Neuron (in vitro differentiated cells): Measurements from ENCODE around the gene ARID3B.

Experiments used
- H2AFZ ChIP-seq: one replicate; pipeline ENCODE4 v1.6.1; 2013; ENCODE audit warnings: low read depth, mild to moderate bottlenecking, inconsistent platforms, low read length, moderate library complexity
- H3K27me3 ChIP-seq: one replicate; pipeline ENCODE4 v1.6.1; 2013; ENCODE audit warnings: low read length; ENCODE audit not compliant: insufficient read depth
- H3K36me3 ChIP-seq: one replicate; pipeline ENCODE4 v1.6.1; 2013; ENCODE audit warnings: low read length; ENCODE audit not compliant: insufficient read depth
- H3K4me1 ChIP-seq: one replicate; pipeline ENCODE4 v1.6.1; 2013; ENCODE audit warnings: low read length; ENCODE audit not compliant: insufficient read depth
- H3K4me3 ChIP-seq: 2 replicates; pipeline ENCODE4 v1.5.1; 2013; ENCODE audit warnings: mild to moderate bottlenecking, low read length, moderate library complexity
- H3K9me3 ChIP-seq: one replicate; pipeline ENCODE4 v1.6.1; 2013; ENCODE audit warnings: low read length

ARID3B gene

GRCh38 chr15:74558706-74559105 lies 17.7 kb downstream of the ARID3B start:
- peaks cover 25% of the 10 kb centered on the region for H3K36me3 ChIP-seq
- H2AFZ ChIP-seq: no peak overlapping the region
- H3K27me3 ChIP-seq: no peaks in the 10 kb centered on the region
- no peak overlapping the region for H3K4me3 ChIP-seq
- H3K9me3 ChIP-seq: no peaks in the 10 kb centered on the region
- H3K4me1 ChIP-seq: no peaks in the 10 kb centered on the region

- H2AFZ ChIP-seq: no peak overlapping the region
- peaks cover 35% of the 10 kb centered on the region for H3K36me3 ChIP-seq
- H3K9me3 ChIP-seq: no peaks in the 10 kb centered on the region
- H3K4me3 ChIP-seq: no peak overlapping the region
- H3K4me1 ChIP-seq: no peaks in the 10 kb centered on the region
- H3K27me3 ChIP-seq: no peaks in the 10 kb centered on the region
Observed at GRCh38 chr15:74563442-74563841, 22.4 kb downstream of the ARID3B start.

GRCh38 chr15:74564182-74564581 lies 23.2 kb downstream of the ARID3B start:
- peaks cover 28% of the 10 kb centered on the region for H3K36me3 ChIP-seq

GRCh38 chr15:74565381-74566085 lies 24.5 kb downstream of the ARID3B start:
- Histone ChIP-seq H3K4me3 (no peak overlapping the region), H3K27me3 (no peaks in the 10 kb centered on the region), H3K36me3 (peaks cover 38% of the 10 kb centered on the region), H2AFZ (no peak overlapping the region), H3K9me3 (no peaks in the 10 kb centered on the region), H3K4me1 (peaks cover 2% of the 10 kb centered on the region)

More at GRCh38 chr15:74564182-74564581, 23.2 kb downstream of the ARID3B start:
- no peak overlapping the region for H2AFZ ChIP-seq
- no peaks in the 10 kb centered on the region for H3K9me3 ChIP-seq
- no peaks in the 10 kb centered on the region for H3K4me1 ChIP-seq
- no peaks in the 10 kb centered on the region for H3K27me3 ChIP-seq
- H3K4me3 ChIP-seq: no peak overlapping the region

- Histone ChIP-seq H3K27me3 (no peaks in the 10 kb centered on the region), H3K4me3 (no peak overlapping the region), H3K36me3 (peaks cover 46% of the 10 kb centered on the region), H3K9me3 (no peaks in the 10 kb centered on the region), H2AFZ (no peak overlapping the region), H3K4me1 (peaks cover 2% of the 10 kb centered on the region)
Observed at GRCh38 chr15:74568594-74568993, 27.6 kb downstream of the ARID3B start.

GRCh38 chr15:74569731-74570070 lies 28.7 kb downstream of the ARID3B start:
- Histone ChIP-seq H3K36me3 (peaks cover 47% of the 10 kb centered on the region), H2AFZ (no peak overlapping the region), H3K9me3 (no peaks in the 10 kb centered on the region)

GRCh38 chr15:74571191-74571590 lies 30.2 kb downstream of the ARID3B start:
- Histone ChIP-seq H2AFZ (no peak overlapping the region), H3K4me1 (peaks cover 2% of the 10 kb centered on the region), H3K36me3 (peaks cover 56% of the 10 kb centered on the region), H3K27me3 (no peaks in the 10 kb centered on the region), H3K9me3 (no peaks in the 10 kb centered on the region), H3K4me3 (no peak overlapping the region)

More at GRCh38 chr15:74569731-74570070, 28.7 kb downstream of the ARID3B start:
- Histone ChIP-seq H3K4me3 (no peak overlapping the region), H3K27me3 (no peaks in the 10 kb centered on the region), H3K4me1 (peaks cover 2% of the 10 kb centered on the region)

GRCh38 chr15:74573987-74574386 lies 33.0 kb downstream of the ARID3B start:
- Histone ChIP-seq H3K4me1 (peaks cover 2% of the 10 kb centered on the region), H3K9me3 (no peaks in the 10 kb centered on the region), H3K36me3 (peaks cover 67% of the 10 kb centered on the region), H3K27me3 (no peaks in the 10 kb centered on the region), H2AFZ (no peak overlapping the region), H3K4me3 (no peak overlapping the region)

GRCh38 chr15:74578496-74578994 lies 37.5 kb downstream of the ARID3B start:
- Histone ChIP-seq H3K4me3 (no peak overlapping the region), H2AFZ (no peak overlapping the region), H3K4me1 (no peaks in the 10 kb centered on the region), H3K27me3 (no peaks in the 10 kb centered on the region), H3K9me3 (no peaks in the 10 kb centered on the region), H3K36me3 (peaks cover 65% of the 10 kb centered on the region)

- Histone ChIP-seq H3K4me3 (no peak overlapping the region), H3K27me3 (no peaks in the 10 kb centered on the region), H3K4me1 (no peaks in the 10 kb centered on the region), H2AFZ (no peak overlapping the region), H3K36me3 (peaks cover 65% of the 10 kb centered on the region), H3K9me3 (no peaks in the 10 kb centered on the region)
Observed at GRCh38 chr15:74579001-74579400, 38.0 kb downstream of the ARID3B start.

- Histone ChIP-seq H3K36me3 (peaks cover 64% of the 10 kb centered on the region), H3K4me1 (no peaks in the 10 kb centered on the region), H3K27me3 (no peaks in the 10 kb centered on the region), H2AFZ (no peak overlapping the region), H3K9me3 (no peaks in the 10 kb centered on the region), H3K4me3 (no peak overlapping the region)
Observed at GRCh38 chr15:74580538-74581350, 39.7 kb downstream of the ARID3B start.

GRCh38 chr15:74584204-74584603 lies 43.2 kb downstream of the ARID3B start:
- Histone ChIP-seq H2AFZ (no peak overlapping the region), H3K4me3 (no peak overlapping the region), H3K36me3 (peaks cover 65% of the 10 kb centered on the region), H3K4me1 (peaks cover 9% of the 10 kb centered on the region), H3K9me3 (no peaks in the 10 kb centered on the region), H3K27me3 (no peaks in the 10 kb centered on the region)

- Histone ChIP-seq H3K9me3 (no peaks in the 10 kb centered on the region), H2AFZ (no peak overlapping the region), H3K36me3 (peaks cover 65% of the 10 kb centered on the region), H3K4me1 (peaks cover 9% of the 10 kb centered on the region), H3K27me3 (no peaks in the 10 kb centered on the region), H3K4me3 (no peak overlapping the region)
Observed at GRCh38 chr15:74584779-74585178, 43.8 kb downstream of the ARID3B start.
